Activated effector memory CD4-positive, alpha-beta T cell treated with anti-CD3 and anti-CD28 coated beads, Interleukin-2, amount 50 U/mL, for 16 hours (primary cell): Measurements from ENCODE around the gene EPHB2.

Experiments used
- DNase-seq: peaks from one replicate; pipeline ENCODE4 v3.0.0-alpha.2; 2020

EPHB2 gene

GRCh38 chr1:22752339-22752738 lies 41.7 kb downstream of the EPHB2 start:
- DNase-seq, result no peak

- DNase-seq, result no peak
Measured at GRCh38 chr1:22753481-22753971, 42.9 kb downstream of the EPHB2 start.

GRCh38 chr1:22754106-22754768 lies 43.6 kb downstream of the EPHB2 start:
- no peak for DNase-seq

GRCh38 chr1:22754824-22755223 lies 44.2 kb downstream of the EPHB2 start:
- no peak for DNase-seq

- no peak for DNase-seq
Measured at GRCh38 chr1:22755641-22756040, 45.0 kb downstream of the EPHB2 start.

- no peak for DNase-seq
Measured at GRCh38 chr1:22756125-22756735, 45.6 kb downstream of the EPHB2 start.

- no peak for DNase-seq
Measured at GRCh38 chr1:22760455-22760854, 49.8 kb downstream of the EPHB2 start.

GRCh38 chr1:22761101-22761500 lies 50.5 kb downstream of the EPHB2 start:
- DNase-seq, result no peak

- no peak for DNase-seq
Measured at GRCh38 chr1:22761821-22762220, 51.2 kb downstream of the EPHB2 start.

- no peak for DNase-seq
Measured at GRCh38 chr1:22763487-22764200, 53.0 kb downstream of the EPHB2 start.

- no peak for DNase-seq
Measured at GRCh38 chr1:22767852-22768251, 57.2 kb downstream of the EPHB2 start.

- no peak for DNase-seq
Measured at GRCh38 chr1:22769932-22770331, 59.3 kb downstream of the EPHB2 start.

GRCh38 chr1:22772014-22772413 lies 61.4 kb downstream of the EPHB2 start:
- DNase-seq, result no peak

GRCh38 chr1:22773981-22774832 lies 63.6 kb downstream of the EPHB2 start:
- DNase-seq, result no peak

- DNase-seq, result no peak
Measured at GRCh38 chr1:22774833-22775182, 64.2 kb downstream of the EPHB2 start.

- DNase-seq, result no peak
Measured at GRCh38 chr1:22775478-22775877, 64.8 kb downstream of the EPHB2 start.

GRCh38 chr1:22776035-22776613 lies 65.5 kb downstream of the EPHB2 start:
- no peak for DNase-seq

GRCh38 chr1:22777388-22778057 lies 66.9 kb downstream of the EPHB2 start:
- DNase-seq, result no peak

- no peak for DNase-seq
Measured at GRCh38 chr1:22778408-22778807, 67.8 kb downstream of the EPHB2 start.

GRCh38 chr1:22778862-22779520 lies 68.4 kb downstream of the EPHB2 start:
- DNase-seq, result no peak

- no peak for DNase-seq
Measured at GRCh38 chr1:22780696-22781095, 70.1 kb downstream of the EPHB2 start.

- DNase-seq, result no peak
Measured at GRCh38 chr1:22781483-22781882, 70.8 kb downstream of the EPHB2 start.
